NCI-H524 (cell line): ENCODE data around the gene GCG.
A peak's percentile ranks its signal among the peaks of the same experiment; 100 is the strongest.

ENCODE experiments used
- DNase-seq, 2 experiments: peaks; one replicate each; lab custom pipeline; 2025; lab: John Stamatoyannopoulos, UW

The GCG gene

GRCh38 chr2:162152147-162152546 is at the start of gene GCG:
Gene GCG (minus strand): TSS chr2:162152247. CDS start chr2:162149178, 3,069 bp downstream.
- DNase-seq = no peak

GRCh38 chr2:162200636-162201035 is 48.6 kb upstream of the GCG start:
- no peak for DNase-seq

- no peak for DNase-seq
Measured at GRCh38 chr2:162199913-162200312, 47.9 kb upstream of the GCG start.

GRCh38 chr2:162198239-162198638 is 46.2 kb upstream of the GCG start:
- no peak for DNase-seq

- no peak for DNase-seq
Measured at GRCh38 chr2:162197069-162197825, 45.2 kb upstream of the GCG start.

GRCh38 chr2:162196638-162197037 is 44.6 kb upstream of the GCG start:
- no peak for DNase-seq

GRCh38 chr2:162188451-162188850 is 36.4 kb upstream of the GCG start:
- no peak for DNase-seq

GRCh38 chr2:162185541-162186232 is 33.6 kb upstream of the GCG start:
- no peak for DNase-seq

GRCh38 chr2:162184821-162185450 is 32.9 kb upstream of the GCG start:
- DNase-seq = no peak

GRCh38 chr2:162184359-162184758 is 32.3 kb upstream of the GCG start:
- no peak for DNase-seq

- no peak for DNase-seq
Measured at GRCh38 chr2:162182395-162182794, 30.3 kb upstream of the GCG start.

- no peak for DNase-seq
Measured at GRCh38 chr2:162177301-162177700, 25.3 kb upstream of the GCG start.

GRCh38 chr2:162175714-162176113 is 23.7 kb upstream of the GCG start:
- DNase-seq = no peak

GRCh38 chr2:162174746-162175145 is 22.7 kb upstream of the GCG start:
- peak in 1 of 2 experiments; percentile 16 for DNase-seq

GRCh38 chr2:162172802-162173370 is 20.8 kb upstream of the GCG start:
- no peak for DNase-seq

- no peak for DNase-seq
Measured at GRCh38 chr2:162166745-162167144, 14.7 kb upstream of the GCG start.

- no peak for DNase-seq
Measured at GRCh38 chr2:162166174-162166573, 14.1 kb upstream of the GCG start.

GRCh38 chr2:162164802-162165201 is 12.8 kb upstream of the GCG start:
- no peak for DNase-seq

- no peak for DNase-seq
Measured at GRCh38 chr2:162159446-162159845, 7.4 kb upstream of the GCG start.

- no peak for DNase-seq
Measured at GRCh38 chr2:162156149-162156548, 4.1 kb upstream of the GCG start.

GRCh38 chr2:162155093-162155492 is 3.0 kb upstream of the GCG start:
- DNase-seq = no peak

- peak; percentile 44 to 68 for DNase-seq
Measured at GRCh38 chr2:162153608-162154224, 1.7 kb upstream of the GCG start.
